DND-41 (cell line): ENCODE measurements around the gene TEX19.

Source experiments
- EZH2 ChIP-seq: IDR thresholded peaks from 3 replicates; pipeline ENCODE4 v1.6.1; 2012; ENCODE audit warnings: borderline replicate concordance, low read depth, mild to moderate bottlenecking, moderate library complexity, low read length, inconsistent platforms; ENCODE audit not compliant: severe bottlenecking
- TF ChIP-seq, protein P1 (sequence below): IDR thresholded peaks from 2 replicates; pipeline ENCODE4 v1.5.1; 2012; ENCODE audit warnings: borderline replicate concordance, low read length, moderate library complexity, mild to moderate bottlenecking; ENCODE audit not compliant: poor library complexity, severe bottlenecking; ENCODE audit errors: extremely low read depth

DNA sequence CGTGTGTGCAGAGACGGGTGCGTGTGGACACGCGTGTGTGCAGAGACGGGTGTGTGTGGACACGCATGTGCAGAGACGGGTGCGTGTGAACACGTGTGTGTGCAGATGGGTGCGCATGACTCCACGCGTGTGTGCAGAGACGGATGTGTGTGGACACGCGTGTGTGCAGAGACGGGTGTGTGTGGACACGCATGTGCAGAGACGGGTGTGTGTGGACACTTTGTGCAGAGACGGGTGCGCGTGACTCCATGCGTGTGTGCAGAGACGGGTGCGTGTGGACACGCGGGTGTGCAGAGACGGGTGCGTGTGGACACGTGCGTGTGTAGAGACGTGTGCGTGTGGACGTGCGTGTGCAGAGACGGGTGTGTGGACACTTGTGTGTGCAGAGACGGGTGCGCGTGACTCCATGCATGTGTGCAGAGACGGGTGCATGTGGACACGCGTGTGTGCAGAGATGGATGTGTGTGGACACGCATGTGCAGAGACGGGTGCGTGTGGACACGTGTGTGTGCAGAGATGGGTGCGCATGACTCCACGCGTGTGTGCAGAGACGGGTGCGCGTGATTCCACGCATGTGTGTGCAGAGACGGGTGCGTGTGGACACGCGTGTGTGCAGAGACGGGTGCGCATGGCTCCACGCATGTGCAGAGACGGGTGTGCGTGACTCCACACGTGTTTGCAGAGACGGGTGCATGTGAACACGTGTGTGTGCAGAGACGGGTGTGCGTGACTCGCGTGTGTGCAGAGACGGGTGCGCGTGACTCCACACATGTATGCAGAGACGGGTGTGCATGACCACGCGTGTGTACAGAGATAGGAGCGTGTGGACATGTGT is 40.1 kb upstream of the TEX19 start:
- TF ChIP-seq, protein P1, sequence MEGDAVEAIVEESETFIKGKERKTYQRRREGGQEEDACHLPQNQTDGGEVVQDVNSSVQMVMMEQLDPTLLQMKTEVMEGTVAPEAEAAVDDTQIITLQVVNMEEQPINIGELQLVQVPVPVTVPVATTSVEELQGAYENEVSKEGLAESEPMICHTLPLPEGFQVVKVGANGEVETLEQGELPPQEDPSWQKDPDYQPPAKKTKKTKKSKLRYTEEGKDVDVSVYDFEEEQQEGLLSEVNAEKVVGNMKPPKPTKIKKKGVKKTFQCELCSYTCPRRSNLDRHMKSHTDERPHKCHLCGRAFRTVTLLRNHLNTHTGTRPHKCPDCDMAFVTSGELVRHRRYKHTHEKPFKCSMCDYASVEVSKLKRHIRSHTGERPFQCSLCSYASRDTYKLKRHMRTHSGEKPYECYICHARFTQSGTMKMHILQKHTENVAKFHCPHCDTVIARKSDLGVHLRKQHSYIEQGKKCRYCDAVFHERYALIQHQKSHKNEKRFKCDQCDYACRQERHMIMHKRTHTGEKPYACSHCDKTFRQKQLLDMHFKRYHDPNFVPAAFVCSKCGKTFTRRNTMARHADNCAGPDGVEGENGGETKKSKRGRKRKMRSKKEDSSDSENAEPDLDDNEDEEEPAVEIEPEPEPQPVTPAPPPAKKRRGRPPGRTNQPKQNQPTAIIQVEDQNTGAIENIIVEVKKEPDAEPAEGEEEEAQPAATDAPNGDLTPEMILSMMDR = no peak
- no peak for TF ChIP-seq EZH2
